ENCODE measurements around the gene ERMN.
"Not testable (repeated sequence)": the region's sequence is repeated elsewhere in the genome, so short reads cannot be mapped to it uniquely, and the experiment has no call there.

Gene ERMN

GRCh38 chr2:157325786-157326185, at the start of gene ERMN:
ERMN (minus strand) TSS chr2:157325824; CDS start chr2:157325642, 182 bp downstream.
- no peak for DNase-seq

- DNase-seq, result no peak
These were observed 49.8 kb upstream of the ERMN start for GRCh38 chr2:157375384-157375783.

- not testable (repeated sequence) for DNase-seq
These were observed 42.9 kb upstream of the ERMN start for GRCh38 chr2:157368508-157368907.

GRCh38 chr2:157367704-157368103, 42.1 kb upstream of the ERMN start:
- DNase-seq, result no peak

- DNase-seq, result no peak
These were observed 38.8 kb upstream of the ERMN start for GRCh38 chr2:157364257-157364974.

GRCh38 chr2:157363612-157364101, 38.0 kb upstream of the ERMN start:
- no peak for DNase-seq

- DNase-seq, result no peak
These were observed 37.0 kb upstream of the ERMN start for GRCh38 chr2:157362627-157363026.

GRCh38 chr2:157361526-157361925, 35.9 kb upstream of the ERMN start:
- no peak for DNase-seq

- no peak for DNase-seq
These were observed 34.0 kb upstream of the ERMN start for GRCh38 chr2:157359628-157360027.

GRCh38 chr2:157355618-157356017, 30.0 kb upstream of the ERMN start:
- DNase-seq, result no peak

- no peak for DNase-seq
These were observed 24.4 kb upstream of the ERMN start for GRCh38 chr2:157349949-157350515.

GRCh38 chr2:157348291-157348921, 22.8 kb upstream of the ERMN start:
- DNase-seq, result no peak

- no peak for DNase-seq
These were observed 20.2 kb upstream of the ERMN start for GRCh38 chr2:157345647-157346389.

- DNase-seq, result not testable (repeated sequence)
These were observed 15.8 kb upstream of the ERMN start for GRCh38 chr2:157341381-157341780.

GRCh38 chr2:157339965-157340655, 14.5 kb upstream of the ERMN start:
- DNase-seq, result no peak

- DNase-seq, result no peak
These were observed 12.4 kb upstream of the ERMN start for GRCh38 chr2:157337978-157338377.

- peak in 3 of 4 experiments; percentile 6 to 18 (median 7) for DNase-seq
These were observed 10.8 kb upstream of the ERMN start for GRCh38 chr2:157336137-157337010.

- DNase-seq, result no peak
These were observed 9.2 kb upstream of the ERMN start for GRCh38 chr2:157334797-157335196.

GRCh38 chr2:157334335-157334734, 8.7 kb upstream of the ERMN start:
- DNase-seq, result no peak

- DNase-seq, result no peak
These were observed 7.9 kb upstream of the ERMN start for GRCh38 chr2:157333304-157334047.

- no peak for DNase-seq
These were observed 3.9 kb upstream of the ERMN start for GRCh38 chr2:157329524-157329923.

Measured in activated CD4-positive, CD25-positive, alpha-beta regulatory T cell (primary cell).